Kidney epithelial cell (primary cell): ENCODE data around the gene C11orf21. TPM values are rescaled to one million over a fixed set of nuclear protein-coding genes. Genes with fewer than 3 reads are reported as not detected.

ENCODE experiments used
- DNase-seq: peaks from one replicate; pipeline ENCODE4 v3.0.0-alpha.2; 2010; ENCODE audit warnings: low read depth
- H3K27me3 ChIP-seq: 2 replicates; pipeline ENCODE4 v1.6.0; 2011; ENCODE audit warnings: low read length; ENCODE audit not compliant: control insufficient read depth, insufficient read depth
- H3K36me3 ChIP-seq: 2 replicates; pipeline ENCODE4 v1.5.1; 2011; ENCODE audit warnings: low read length; ENCODE audit not compliant: control insufficient read depth, insufficient read depth
- H3K4me3 ChIP-seq: 2 replicates; pipeline ENCODE4 v1.5.1; 2011; ENCODE audit warnings: low read depth, mild to moderate bottlenecking, control low read depth, low read length
- CTCF ChIP-seq: IDR thresholded peaks from 2 replicates; pipeline ENCODE4 v1.5.1; 2011; ENCODE audit warnings: mild to moderate bottlenecking, moderate library complexity, low read length, control low read depth, inconsistent platforms; ENCODE audit not compliant: insufficient read depth, poor library complexity, severe bottlenecking
- total RNA-seq: library from RNA; depleted of rRNA; stranded (reverse); fragments of >200 nt; gene quantifications from 2 replicates; pipeline ENCODE4 v1.2.3, GENCODE V29; 2015

C11orf21 gene
- total RNA-seq, 1 donor from 2014 or later, result not detected

GRCh38 chr11:2259466-2259830 lies 42.3 kb downstream of the C11orf21 start:
- H3K4me3 ChIP-seq, result no peak overlapping the region
- no peaks in the 10 kb centered on the region for H3K36me3 ChIP-seq
- no peak for TF ChIP-seq CTCF
- peaks cover 47% of the 10 kb centered on the region for H3K27me3 ChIP-seq
- DNase-seq, result no peak

GRCh38 chr11:2258501-2259465 lies 42.9 kb downstream of the C11orf21 start:
- DNase-seq, result no peak
- Histone ChIP-seq H3K27me3 (peaks cover 44% of the 10 kb centered on the region), H3K36me3 (no peaks in the 10 kb centered on the region), H3K4me3 (no peak overlapping the region)
- no peak for TF ChIP-seq CTCF

- Histone ChIP-seq H3K36me3 (no peaks in the 10 kb centered on the region), H3K4me3 (no peak overlapping the region), H3K27me3 (peaks cover 34% of the 10 kb centered on the region)
- TF ChIP-seq CTCF, result no peak
- no peak for DNase-seq
Observed at GRCh38 chr11:2256951-2257700, 44.6 kb downstream of the C11orf21 start.

- Histone ChIP-seq H3K27me3 (peaks cover 29% of the 10 kb centered on the region), H3K36me3 (no peaks in the 10 kb centered on the region), H3K4me3 (no peak overlapping the region)
- DNase-seq, result no peak
- TF ChIP-seq CTCF, result no peak
Observed at GRCh38 chr11:2256293-2256913, 45.3 kb downstream of the C11orf21 start.

GRCh38 chr11:2252018-2252417 lies 49.7 kb downstream of the C11orf21 start:
- no peak for DNase-seq
- no peaks in the 10 kb centered on the region for H3K36me3 ChIP-seq
- TF ChIP-seq CTCF, result no peak
- H3K4me3 ChIP-seq, result no peak overlapping the region
- H3K27me3 ChIP-seq, result peaks cover 26% of the 10 kb centered on the region
